ENCODE results near the gene MYO9B.

DNA sequence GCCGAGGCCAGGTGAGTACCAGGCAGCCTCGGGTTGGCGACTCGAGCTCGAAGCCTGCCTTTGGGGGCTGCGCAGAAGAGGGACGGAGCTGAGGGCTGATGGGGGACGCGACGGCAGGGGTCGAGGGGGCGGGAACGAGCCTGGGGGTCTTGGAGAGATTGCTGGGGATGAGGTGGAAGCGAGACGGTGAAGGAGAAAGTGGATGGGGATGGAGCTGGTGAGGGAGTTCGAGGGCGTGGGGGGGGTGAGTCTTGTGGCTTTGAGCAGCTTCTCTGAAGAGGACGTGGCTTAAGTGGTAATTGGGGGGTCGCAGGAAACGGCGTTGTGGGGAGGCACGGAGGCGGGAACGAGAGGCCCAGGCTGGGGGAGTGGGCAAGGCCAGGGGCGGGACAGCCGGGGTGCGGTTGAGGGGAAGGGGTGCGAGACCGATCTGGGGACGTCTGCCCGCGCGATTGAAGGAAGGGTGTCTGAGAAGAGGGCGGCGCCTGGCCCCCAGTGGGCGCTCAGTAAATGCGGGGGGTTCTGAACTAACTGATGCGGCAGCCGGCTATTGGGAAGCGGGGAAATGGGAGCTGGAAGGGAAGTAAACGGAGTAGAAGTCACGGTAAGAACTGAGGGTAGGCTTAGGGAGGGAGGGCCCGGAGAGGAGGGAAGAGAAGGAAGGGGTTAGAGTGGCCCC is 426 bp downstream of the MYO9B start:
- no peak for TF ChIP-seq ZNF274 (IDR thresholded peaks at IDR 0.05; ENCODE audit: low read depth, low read length)
- TF ChIP-seq, protein P1, sequence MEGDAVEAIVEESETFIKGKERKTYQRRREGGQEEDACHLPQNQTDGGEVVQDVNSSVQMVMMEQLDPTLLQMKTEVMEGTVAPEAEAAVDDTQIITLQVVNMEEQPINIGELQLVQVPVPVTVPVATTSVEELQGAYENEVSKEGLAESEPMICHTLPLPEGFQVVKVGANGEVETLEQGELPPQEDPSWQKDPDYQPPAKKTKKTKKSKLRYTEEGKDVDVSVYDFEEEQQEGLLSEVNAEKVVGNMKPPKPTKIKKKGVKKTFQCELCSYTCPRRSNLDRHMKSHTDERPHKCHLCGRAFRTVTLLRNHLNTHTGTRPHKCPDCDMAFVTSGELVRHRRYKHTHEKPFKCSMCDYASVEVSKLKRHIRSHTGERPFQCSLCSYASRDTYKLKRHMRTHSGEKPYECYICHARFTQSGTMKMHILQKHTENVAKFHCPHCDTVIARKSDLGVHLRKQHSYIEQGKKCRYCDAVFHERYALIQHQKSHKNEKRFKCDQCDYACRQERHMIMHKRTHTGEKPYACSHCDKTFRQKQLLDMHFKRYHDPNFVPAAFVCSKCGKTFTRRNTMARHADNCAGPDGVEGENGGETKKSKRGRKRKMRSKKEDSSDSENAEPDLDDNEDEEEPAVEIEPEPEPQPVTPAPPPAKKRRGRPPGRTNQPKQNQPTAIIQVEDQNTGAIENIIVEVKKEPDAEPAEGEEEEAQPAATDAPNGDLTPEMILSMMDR (IDR thresholded peaks at IDR 0.05 in 2 of 3, conservative IDR thresholded peaks at IDR 0.05 in 1 of 3; ENCODE audit: borderline replicate concordance in 1 of 3, insufficient read depth in 1 of 3, low read depth in 2 of 3, low read length in 2 of 3) = no peak
- TF ChIP-seq, protein P2, sequence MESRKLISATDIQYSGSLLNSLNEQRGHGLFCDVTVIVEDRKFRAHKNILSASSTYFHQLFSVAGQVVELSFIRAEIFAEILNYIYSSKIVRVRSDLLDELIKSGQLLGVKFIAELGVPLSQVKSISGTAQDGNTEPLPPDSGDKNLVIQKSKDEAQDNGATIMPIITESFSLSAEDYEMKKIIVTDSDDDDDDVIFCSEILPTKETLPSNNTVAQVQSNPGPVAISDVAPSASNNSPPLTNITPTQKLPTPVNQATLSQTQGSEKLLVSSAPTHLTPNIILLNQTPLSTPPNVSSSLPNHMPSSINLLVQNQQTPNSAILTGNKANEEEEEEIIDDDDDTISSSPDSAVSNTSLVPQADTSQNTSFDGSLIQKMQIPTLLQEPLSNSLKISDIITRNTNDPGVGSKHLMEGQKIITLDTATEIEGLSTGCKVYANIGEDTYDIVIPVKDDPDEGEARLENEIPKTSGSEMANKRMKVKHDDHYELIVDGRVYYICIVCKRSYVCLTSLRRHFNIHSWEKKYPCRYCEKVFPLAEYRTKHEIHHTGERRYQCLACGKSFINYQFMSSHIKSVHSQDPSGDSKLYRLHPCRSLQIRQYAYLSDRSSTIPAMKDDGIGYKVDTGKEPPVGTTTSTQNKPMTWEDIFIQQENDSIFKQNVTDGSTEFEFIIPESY (IDR thresholded peaks at IDR 0.05; ENCODE audit: extremely low read depth, insufficient replicate concordance, low read length) = no peak
- TF ChIP-seq EZH2phosphoT487 (IDR thresholded peaks at IDR 0.05; ENCODE audit: borderline replicate concordance) = no peak
- TF ChIP-seq, protein P3, sequence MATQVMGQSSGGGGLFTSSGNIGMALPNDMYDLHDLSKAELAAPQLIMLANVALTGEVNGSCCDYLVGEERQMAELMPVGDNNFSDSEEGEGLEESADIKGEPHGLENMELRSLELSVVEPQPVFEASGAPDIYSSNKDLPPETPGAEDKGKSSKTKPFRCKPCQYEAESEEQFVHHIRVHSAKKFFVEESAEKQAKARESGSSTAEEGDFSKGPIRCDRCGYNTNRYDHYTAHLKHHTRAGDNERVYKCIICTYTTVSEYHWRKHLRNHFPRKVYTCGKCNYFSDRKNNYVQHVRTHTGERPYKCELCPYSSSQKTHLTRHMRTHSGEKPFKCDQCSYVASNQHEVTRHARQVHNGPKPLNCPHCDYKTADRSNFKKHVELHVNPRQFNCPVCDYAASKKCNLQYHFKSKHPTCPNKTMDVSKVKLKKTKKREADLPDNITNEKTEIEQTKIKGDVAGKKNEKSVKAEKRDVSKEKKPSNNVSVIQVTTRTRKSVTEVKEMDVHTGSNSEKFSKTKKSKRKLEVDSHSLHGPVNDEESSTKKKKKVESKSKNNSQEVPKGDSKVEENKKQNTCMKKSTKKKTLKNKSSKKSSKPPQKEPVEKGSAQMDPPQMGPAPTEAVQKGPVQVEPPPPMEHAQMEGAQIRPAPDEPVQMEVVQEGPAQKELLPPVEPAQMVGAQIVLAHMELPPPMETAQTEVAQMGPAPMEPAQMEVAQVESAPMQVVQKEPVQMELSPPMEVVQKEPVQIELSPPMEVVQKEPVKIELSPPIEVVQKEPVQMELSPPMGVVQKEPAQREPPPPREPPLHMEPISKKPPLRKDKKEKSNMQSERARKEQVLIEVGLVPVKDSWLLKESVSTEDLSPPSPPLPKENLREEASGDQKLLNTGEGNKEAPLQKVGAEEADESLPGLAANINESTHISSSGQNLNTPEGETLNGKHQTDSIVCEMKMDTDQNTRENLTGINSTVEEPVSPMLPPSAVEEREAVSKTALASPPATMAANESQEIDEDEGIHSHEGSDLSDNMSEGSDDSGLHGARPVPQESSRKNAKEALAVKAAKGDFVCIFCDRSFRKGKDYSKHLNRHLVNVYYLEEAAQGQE (IDR thresholded peaks at IDR 0.05; ENCODE audit: low read depth) = no peak
- no peak for TF ChIP-seq EZH2 (IDR thresholded peaks at IDR 0.05)
- no peak for TF ChIP-seq JUND (IDR thresholded peaks at IDR 0.05)
- no peak for TF ChIP-seq POLR2A (IDR thresholded peaks at IDR 0.05; ENCODE audit: borderline replicate concordance, extremely low read depth, insufficient read depth, insufficient read length)
- TF ChIP-seq SIN3A (IDR thresholded peaks at IDR 0.05; ENCODE audit: low read depth) = no peak
- no peak for TF ChIP-seq EGR1 (IDR thresholded peaks at IDR 0.05; ENCODE audit: low read depth)
- TF ChIP-seq, protein P4, sequence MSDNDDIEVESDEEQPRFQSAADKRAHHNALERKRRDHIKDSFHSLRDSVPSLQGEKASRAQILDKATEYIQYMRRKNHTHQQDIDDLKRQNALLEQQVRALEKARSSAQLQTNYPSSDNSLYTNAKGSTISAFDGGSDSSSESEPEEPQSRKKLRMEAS (IDR thresholded peaks at IDR 0.05) = no peak
- TF ChIP-seq CEBPB (IDR thresholded peaks at IDR 0.05; ENCODE audit: low read depth) = no peak
- TF ChIP-seq POLR2AphosphoS5 (IDR thresholded peaks at IDR 0.05; ENCODE audit: low read depth, low read length) = no peak
- no peak for TF ChIP-seq SP1 (IDR thresholded peaks at IDR 0.05; ENCODE audit: low read depth)

Data from HCT116 (cell line).